NCI-H2081 (cell line): ENCODE results near the gene KRT85.
"Not testable (repeated sequence)": the region's sequence is repeated elsewhere in the genome, so short reads cannot be mapped to it uniquely, and the experiment has no call there.

ENCODE experiments used
- DNase-seq, 2 experiments: peaks; one replicate each; lab custom pipeline; 2025; lab: John Stamatoyannopoulos, UW

KRT85 gene

DNA sequence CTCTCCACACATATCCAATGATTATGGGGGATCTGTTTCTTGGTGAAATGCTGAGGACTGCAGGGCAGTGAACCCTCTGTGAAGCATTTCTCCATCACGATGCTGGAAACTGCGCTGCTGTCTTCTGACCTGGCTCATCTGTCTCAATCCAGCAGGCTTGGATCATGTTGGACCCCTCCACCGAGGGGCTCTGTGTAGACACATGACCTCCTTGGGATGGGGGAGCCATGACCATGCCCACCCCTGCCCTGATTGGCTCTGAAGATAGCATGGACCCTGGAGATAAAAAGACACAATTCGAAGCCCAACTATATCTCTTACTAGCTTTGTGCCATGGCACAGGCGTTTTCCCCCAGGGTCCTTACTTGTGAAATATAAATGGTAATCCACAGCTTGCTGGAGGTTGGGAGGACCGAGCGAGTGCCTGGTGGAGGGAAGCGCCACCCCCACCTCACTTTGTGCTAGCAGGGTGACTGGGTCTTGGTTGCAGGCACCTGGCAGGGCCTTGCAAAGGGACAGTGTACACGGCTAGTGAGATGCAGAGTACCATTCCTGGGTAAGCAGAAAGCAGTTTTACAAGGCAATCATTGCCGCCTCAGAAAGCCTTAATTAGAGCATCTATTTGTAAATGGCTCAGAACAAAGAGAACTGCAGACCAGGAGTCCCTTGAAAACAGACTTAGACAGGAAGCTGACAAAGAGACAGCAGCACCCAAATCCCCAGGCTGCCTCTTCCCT, 43.7 kb downstream of the KRT85 start:
- DNase-seq = peak; percentile 30 to 68

DNA sequence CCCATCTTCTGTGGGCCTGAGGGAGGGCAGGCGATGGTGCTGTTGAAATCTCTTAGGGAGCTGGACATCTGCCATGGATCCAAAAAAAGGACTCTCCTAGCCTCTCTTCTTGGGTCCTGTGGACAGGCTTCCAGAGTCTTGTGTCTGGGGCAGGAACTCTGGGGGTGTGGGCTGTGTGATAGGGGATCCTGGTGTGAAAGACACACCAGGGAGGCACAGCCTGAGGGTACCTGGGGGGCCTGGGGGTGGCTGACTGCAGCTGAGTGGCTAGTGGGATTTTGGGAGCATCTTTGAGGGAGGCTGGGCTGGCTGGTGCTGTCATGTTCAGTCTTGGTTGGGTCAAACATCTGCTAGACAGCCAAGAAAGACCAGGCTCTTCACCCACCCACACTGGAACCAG, 44.3 kb downstream of the KRT85 start:
- no peak for DNase-seq

DNA sequence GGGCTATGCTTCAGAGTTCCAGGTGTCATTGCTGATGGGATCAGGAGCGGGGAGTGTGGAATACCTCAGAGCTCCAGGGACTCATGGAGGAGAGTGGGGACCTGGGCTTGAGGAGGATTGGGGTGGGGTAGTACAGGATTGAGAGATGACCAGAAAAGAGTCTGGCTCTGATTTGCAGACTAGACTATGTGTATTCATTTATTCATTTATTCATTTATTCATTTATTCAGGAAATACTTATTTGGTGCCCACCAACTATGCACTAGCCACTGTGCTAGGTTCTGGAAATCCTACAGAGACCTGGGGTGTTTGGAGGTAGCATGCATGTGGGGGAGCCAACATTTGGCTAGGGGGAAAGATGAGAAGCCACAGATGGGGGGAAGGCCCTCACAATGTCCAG, 45.2 kb downstream of the KRT85 start:
- DNase-seq = no peak

DNA sequence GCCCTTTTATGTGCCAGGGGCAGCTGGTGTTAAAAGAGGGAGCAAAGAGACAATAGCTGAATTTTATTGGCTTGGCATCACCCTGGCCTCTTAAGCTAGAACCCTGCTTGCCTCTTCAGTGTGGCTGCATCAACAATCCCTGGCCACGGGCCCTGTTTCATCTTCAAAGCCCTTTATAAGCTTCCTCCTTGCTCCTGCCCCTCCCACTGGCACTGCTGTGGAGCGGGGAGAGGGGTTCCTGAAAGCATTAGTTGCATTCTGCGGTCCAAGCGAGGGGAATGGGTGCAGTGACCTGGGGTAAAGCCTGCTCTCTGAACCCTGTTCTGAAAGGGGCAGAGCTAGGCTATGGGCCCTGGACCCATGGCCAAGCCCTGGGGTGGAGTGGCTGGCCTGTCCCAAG, 45.9 kb downstream of the KRT85 start:
- peak in 1 of 2 experiments; percentile 11 for DNase-seq

DNA sequence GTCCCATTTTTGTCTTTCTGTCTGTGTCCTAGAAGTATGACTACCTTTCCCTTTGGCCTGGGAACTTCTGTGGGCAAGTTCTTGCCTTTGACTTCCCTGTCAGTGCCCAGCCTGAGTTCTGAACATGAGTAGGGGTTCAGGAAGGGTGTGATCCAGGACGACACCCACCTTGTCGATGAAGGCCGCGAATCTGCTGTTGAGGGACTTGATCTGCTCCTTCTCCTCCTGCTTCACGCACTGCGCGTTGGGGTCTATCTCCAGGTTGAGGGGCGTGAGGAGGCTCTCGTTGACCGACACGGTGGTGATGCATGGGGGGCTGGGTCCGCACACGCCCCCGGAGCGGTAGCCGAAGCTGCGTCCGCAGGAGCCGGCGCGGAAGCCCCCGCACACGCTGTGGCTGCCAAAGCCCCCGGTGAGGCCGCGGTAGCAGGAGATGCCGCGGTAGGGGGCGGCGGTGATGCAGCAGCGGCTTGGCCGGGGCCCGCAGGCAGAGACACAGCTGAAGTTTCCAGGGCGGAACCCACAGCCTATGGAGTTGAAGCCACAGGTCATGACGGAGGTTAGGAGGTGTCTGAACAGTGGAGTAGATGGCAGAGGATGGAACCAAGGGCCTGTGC, 46.4 kb downstream of the KRT85 start, which contains the start of gene KRT83:
Gene KRT83 (minus strand): TSS at position 615 of the 617 bp plus-strand sequence. CDS start 63 bp downstream, at position 552.
- no peak for DNase-seq

DNA sequence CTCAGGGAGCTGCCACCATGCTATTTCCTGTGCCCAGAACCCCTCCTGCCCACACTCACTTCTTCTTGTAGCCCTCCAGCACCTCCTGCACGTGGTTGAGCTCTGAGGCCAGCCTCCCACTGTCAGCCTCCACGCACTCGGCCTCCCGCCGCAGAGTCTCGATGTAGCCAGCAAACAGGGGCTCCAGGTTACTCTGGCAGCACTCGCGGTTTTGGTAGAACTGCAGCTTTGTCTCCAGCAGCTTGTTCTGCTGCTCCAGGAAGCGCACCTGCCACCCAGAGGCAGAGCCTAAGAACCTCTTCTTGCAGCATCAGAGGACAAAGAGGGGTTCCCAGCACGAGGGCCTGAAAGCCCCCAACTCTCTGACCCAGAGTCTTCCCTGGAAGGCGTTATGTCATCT, 48.2 kb downstream of the KRT85 start:
- peak in 1 of 2 experiments; percentile 28 for DNase-seq

DNA sequence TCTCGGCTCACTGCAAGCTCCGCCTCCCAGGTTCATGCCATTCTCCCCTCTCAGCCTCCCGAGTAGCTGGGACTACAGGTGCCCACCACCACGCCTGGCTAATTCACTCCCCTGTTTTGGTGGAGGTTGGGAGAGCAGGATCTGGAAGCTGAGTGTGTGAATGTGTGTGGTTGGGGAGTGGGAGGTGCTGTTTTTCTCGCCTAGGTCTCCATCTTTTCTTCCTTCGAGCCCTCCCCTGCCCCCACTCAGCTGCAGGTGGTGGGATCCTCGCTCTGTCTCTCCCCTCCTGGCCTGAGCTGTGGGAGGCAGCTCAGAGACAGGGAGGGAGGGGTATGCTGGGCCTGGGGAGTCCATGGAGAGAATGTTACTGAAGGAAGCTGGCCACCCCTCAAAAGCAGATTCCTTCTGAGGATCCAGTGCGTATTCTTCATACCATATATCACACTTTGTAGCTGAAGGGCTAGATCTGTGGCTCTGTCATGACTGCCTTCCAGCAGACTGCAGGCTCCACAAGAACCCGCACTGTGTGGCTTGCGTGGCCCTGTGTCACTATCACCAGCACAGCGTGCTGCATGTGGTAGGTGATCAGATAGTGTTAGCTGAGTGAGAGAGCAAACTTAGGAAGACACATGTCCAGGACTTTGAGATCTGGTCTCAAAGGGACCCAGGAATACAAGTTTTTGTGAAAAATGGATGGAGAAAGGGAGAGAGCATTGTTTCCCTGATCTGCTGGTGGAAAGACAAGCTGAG, 48.9 kb downstream of the KRT85 start:
- no peak for DNase-seq

DNA sequence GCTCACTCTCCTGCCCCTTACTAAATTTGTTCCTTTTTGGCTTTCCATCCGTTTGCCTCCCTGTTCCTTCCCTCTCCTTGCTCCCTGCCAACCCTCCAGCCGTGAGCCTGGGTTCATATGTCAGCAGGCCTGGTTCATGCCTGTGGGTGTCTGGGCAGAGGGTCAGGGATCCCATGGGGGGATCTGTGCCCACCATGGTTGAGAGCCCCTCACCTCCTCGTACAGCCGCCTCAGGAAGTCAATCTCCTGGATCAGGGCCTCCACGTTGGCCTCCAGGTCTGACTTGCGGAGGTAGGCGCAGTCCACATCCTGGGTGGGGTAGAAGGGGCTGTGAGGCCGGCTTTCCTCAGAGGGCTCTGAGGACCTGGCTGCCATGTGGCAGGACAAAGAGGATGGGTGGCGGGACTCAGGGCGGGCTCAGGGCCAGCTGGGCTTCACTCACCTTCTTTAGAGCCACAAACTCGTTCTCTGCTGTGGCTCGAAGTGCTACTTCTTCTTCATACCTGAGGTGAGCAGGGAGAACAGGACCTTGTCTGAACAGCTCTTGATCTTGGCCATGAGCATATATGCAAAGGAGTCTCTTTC, 49.7 kb downstream of the KRT85 start:
- DNase-seq = no peak

DNA sequence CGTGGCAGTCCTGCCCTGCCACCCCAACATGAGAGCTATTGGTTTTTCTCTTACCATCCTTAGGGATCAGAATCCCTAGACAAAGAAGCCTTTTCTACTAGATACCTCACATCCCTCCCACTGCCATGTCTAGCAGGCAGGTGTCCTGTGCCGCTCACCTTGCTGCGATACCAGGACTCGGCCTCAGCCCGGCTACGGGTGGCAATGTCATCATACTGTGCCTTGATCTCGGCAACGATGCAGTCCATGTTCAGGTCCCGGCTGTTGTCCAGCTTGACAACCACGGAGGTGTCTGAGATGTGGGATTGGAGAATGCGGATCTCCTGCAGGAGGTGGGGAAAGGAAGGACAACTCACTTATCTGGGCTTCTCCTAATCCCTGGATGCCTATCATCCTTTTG, 50.6 kb downstream of the KRT85 start:
- DNase-seq = no peak

DNA sequence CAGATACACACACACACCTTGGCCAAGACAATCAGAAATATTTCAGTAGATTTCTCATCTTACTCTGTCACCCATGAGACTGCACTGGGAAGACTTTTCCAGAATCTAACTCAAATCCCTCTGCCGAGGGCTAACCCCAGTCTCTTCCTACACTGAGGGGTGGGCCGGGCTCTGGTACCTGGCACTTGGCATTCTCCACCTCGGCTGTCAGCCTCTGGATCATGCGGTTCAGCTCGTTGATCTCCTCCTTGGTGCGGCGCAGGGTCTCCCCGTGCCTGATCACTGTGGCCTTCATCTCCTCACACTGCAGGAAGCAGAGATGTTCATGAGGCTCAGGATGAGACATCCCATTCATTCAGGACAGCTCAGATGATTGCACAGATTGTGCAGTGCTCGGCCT, 51.0 kb downstream of the KRT85 start:
- DNase-seq = no peak

DNA sequence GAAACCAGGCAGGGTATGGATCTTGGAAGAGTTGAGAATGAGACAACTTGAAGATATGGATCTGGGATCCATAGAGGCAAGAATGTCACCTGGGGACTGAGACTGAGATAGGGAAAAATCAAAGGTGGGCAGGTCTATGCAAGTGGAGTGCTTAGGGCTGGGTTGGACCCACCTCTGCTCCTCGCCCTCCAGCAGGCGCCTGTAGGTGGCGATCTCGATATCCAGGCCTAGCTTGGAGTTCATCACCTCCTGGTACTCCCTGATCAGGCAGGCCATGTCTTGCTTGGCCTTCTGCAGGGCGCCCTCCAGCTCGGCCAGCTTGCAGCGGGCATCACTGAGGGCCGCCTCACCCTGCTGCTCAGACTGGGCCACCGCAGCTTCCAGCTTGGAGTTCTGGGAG, 51.6 kb downstream of the KRT85 start:
- not testable (repeated sequence) for DNase-seq

DNA sequence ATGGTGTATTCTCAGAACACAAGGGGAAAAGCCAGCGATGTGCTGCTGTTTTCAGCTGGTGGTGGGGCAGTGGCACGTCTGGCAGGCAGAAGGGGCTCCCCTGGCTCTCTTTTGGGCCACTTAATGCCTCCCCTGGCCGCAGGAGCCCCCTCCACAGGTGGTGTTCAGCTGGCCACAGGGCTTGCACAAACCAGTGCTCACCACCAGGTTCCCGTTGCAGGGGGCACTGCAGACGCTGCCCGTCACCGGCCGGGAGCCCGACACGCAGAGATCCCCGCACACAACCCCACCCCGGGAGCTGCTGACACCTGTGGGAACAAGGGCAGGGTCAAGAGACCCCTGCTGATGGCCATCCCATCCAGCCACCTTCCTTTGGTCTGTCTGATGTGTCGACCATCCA, 52.8 kb downstream of the KRT85 start:
- DNase-seq = no peak

DNA sequence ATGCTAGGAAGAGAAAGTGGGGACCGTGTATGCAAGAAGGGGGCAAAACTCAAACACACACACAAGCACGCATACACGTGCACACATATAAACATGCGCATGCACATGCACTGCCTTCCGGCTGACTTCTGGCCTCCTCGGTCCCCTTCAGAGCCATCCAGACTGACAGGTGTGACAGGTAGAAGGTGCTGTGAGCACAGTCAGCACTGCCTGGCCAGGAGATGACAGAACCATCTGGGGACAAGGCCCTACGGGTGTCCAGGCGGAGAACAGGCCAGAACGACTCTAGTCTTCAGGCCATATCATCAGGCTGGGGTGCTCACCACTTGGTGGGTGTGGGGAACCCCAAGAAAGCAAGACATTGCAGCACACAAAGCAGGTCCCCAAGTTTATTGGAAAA, 53.4 kb downstream of the KRT85 start:
- DNase-seq = no peak

DNA sequence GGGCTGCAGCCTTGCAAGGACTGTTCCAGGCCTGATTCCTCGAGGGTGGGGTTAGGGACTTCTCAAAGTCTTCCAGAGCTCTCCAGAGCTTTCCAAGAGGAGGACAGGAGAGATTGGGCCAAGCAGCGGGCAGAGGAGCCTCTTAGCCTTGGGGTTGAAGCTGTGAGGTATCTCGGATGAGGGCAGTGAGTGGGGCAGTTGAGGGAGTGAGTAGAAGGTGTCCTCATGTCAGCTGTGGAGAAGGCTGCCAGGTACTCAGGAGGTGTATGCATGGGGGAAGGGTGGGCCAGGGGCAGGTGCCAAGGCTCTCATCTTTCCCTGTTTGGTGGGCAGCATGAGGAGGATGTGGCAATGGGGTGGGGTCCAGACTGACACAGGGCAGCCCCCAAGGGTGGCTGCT, 53.8 kb downstream of the KRT85 start:
- DNase-seq = no peak

DNA sequence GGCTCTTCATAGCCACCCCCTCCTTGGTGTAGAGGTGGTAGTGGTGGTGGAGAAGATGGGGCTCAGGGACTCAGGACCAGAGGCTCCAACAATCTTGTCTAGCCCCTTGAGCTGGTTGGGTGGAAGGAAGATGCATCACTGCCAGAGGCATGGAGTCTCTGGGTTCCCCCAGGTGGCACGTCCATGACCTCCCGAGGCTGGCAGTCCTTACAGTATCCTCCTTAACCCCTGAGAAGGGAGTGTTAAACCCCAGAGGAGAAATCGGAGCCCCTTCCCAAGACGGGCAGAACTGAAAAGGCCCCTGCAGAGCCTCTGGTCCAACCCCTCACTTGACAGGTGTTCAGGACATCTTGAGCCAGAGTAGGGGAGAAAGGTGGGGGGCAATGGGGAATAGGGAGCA, 55.2 kb downstream of the KRT85 start:
- DNase-seq = no peak

DNA sequence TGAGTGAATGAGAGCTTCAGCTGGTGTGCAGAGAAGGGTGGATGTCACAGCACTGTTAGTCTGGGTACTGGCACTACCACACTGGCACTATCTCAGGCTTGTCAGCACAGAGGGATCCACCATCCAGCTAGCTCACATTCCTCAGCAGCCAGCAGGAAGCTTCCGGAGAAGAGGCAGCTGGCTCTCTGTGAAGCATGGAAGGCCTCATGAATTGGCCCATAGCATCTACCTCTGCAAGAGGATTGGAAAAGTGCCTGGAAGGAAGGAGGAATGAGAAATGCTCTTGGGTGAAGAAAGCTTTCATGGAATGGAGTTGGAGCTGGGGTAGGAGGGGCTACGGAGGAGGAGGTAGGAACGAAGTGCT, 56.0 kb downstream of the KRT85 start:
- DNase-seq = no peak

DNA sequence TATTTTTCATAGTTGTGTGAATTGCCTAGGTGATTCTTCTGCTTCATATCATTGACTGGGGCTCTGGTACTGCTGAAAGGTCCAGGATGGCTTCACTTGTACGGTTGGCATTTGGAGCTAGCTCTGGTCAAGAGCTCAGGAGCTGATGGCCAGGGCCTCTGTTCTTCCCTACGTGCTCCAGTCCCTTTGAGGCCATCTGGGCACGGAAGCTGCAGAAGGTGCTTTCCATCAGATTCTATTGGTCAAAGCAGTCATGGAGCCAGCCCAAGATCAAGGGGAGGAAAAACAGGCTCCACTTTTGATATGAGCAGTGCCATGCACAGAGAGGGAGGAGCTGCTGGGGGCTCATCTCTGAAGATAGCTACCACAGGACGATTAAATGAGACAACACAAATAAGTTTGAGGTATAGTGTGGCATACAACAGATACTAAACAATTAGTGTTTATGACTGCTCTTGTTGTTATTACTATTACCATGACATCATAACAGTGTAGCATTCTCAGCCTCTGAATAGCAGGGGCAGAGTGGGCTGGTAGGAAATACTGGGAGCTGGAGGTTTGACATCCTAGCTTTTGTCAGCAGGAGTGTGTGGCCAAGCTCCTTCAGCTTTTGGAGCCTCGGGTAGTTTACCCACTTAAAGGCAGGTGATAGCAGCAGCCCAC, 56.5 kb downstream of the KRT85 start:
- no peak for DNase-seq
